T-helper 1 cell treated with Interleukin-12 subunit alpha and Interleukin-12 subunit beta and Interleukin-4 antibody, amounts not matched to agents 30 μg/mL and 1 μg/mL, for 36 hours (primary cell): ENCODE data around the gene STXBP3.
A peak's percentile ranks its signal among the peaks of the same experiment; 100 is the strongest.
"Not testable (repeated sequence)": the region's sequence is repeated elsewhere in the genome, so short reads cannot be mapped to it uniquely, and the experiment has no call there.

Experiments
- H3K27ac Mint-ChIP-seq: one replicate; pipeline ENCODE4 v1.8.0; 2021; ENCODE audit warnings: mild to moderate bottlenecking, mixed read lengths
- H3K27me3 Mint-ChIP-seq: one replicate; pipeline ENCODE4 v1.8.0; 2021; ENCODE audit warnings: low read depth, mixed read lengths
- H3K36me3 Mint-ChIP-seq: one replicate; pipeline ENCODE4 v1.8.0; 2021; ENCODE audit warnings: low read depth, mixed read lengths
- H3K4me1 Mint-ChIP-seq: one replicate; pipeline ENCODE4 v1.8.0; 2021; ENCODE audit warnings: low read depth, mixed read lengths
- H3K4me3 Mint-ChIP-seq: one replicate; pipeline ENCODE4 v1.8.0; 2021; ENCODE audit warnings: mild to moderate bottlenecking, moderate library complexity, mixed read lengths
- H3K9me3 Mint-ChIP-seq: one replicate; pipeline ENCODE4 v1.8.0; 2021; ENCODE audit warnings: mixed read lengths

STXBP3 gene, protein sequence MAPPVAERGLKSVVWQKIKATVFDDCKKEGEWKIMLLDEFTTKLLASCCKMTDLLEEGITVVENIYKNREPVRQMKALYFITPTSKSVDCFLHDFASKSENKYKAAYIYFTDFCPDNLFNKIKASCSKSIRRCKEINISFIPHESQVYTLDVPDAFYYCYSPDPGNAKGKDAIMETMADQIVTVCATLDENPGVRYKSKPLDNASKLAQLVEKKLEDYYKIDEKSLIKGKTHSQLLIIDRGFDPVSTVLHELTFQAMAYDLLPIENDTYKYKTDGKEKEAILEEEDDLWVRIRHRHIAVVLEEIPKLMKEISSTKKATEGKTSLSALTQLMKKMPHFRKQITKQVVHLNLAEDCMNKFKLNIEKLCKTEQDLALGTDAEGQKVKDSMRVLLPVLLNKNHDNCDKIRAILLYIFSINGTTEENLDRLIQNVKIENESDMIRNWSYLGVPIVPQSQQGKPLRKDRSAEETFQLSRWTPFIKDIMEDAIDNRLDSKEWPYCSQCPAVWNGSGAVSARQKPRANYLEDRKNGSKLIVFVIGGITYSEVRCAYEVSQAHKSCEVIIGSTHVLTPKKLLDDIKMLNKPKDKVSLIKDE

DNA sequence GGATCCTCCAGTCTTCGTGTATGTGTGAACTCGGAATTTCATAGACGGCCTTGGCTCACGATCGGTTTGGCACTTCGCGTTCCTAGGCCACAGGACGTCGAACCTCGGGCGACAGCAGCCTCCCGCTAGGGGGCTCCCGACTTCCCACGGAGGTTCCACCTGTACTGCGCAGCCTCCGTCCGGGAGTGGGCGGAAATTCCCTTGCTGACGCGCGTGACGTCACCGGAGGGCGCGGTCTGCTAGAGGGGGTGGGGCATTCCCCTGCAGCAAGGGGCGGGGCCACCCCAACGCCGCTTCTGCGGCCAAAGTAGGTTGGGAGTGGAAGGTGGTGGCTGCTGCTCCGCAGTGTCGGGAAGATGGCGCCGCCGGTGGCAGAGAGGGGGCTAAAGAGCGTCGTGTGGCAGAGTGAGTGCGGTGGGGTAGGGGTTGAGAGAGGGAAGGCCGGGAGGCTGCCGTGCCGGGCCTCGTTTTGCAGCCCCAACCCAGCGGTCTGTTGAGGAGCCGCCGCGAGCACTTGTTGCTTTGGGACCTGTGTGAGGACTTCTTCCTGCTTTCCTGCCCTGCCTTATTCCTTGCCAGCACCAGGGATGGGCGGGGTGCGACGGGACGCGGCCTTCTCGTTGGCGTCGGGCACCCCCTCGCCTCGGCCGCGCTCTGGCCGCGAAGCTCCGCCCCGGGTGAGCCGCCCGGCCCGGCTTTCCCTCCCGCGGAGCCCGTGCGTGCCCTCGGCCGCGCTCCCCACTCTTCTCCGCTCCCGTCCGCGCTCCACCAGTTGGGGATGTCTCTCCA, at the start of gene STXBP3:
Gene STXBP3, plus strand, starts transcription at position 293 of the 789 bp plus-strand sequence. Its CDS starts 64 bp downstream, at position 357.
- Mint-ChIP-seq H3K4me3 (peak within 1 kb of the TSS; percentile 98), H3K9me3 (no peaks in the 10 kb centered on the region), H3K27me3 (no peaks in the 10 kb centered on the region), H3K36me3 (peaks cover 18% of the 10 kb centered on the region), H3K27ac (peak within 1 kb of the TSS; percentile 100), H3K4me1 (peaks cover 25% of the 10 kb centered on the region)

DNA sequence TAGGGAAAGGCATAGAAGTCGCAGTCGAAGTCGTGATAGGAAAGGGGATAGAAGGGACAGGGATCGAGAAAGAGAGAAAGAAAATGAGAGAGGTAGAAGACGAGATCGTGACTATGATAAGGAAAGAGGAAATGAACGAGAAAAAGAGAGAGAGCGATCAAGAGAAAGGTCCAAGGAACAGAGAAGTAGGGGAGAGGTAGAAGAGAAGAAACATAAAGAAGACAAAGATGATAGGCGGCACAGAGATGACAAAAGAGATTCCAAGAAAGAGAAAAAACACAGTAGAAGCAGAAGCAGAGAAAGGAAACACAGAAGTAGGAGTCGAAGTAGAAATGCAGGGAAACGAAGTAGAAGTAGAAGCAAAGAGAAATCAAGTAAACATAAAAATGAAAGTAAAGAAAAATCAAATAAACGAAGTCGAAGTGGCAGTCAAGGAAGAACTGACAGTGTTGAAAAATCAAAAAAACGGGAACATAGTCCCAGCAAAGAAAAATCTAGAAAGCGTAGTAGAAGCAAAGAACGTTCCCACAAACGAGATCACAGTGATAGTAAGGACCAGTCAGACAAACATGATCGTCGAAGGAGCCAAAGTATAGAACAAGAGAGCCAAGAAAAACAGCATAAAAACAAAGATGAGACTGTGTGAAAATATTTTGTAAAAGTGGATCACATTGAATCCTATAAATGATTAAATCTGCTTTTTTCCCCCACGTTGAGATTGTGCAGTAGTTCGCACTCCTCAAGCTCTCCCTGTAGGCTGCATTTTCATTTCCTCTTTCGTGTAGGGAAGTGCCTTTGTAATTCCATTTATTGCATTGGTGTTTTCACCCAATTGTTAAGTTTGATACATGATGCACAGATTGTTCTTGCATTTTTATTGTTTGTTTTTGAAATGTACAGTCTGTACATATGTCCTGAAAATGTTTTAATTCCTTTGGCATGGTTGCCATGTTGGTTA, 46.8 kb upstream of the STXBP3 start:
- Mint-ChIP-seq H3K36me3 (peaks cover 61% of the 10 kb centered on the region), H3K27ac (peak overlapping the region; percentile 82), H3K4me1 (peaks cover 55% of the 10 kb centered on the region), H3K4me3 (peak overlapping the region; percentile 81), H3K9me3 (no peaks in the 10 kb centered on the region), H3K27me3 (no peaks in the 10 kb centered on the region)

DNA sequence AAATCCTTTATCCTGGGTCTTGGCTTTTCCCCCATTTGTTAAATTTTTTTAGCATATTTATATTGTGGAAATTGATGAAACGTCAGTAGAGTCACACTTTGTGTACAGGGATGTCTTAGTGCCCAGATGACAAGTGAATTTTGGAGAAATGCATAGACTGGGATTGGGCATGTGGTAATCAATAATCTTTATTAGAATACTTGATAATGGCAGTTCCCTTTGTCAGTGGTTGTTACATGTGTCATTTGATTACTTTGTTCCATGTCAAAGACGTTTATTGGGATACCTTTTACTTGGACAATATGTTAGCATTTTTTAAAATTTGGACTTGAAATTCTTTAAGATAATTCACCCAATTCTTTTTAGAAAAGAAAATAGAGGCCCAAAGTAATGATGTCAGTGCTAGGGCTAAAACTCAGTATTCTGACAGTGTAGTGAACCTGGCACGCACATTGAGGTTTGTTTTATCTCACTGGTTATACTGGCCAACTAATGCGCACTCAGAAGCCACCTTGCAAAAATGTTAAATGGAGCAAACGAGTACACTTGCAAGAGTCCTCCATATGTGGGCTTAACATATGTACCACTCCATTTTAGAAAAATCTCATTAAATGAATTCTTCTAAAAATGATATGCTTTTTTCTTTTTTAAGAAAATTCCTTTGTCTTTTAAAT, 45.2 kb upstream of the STXBP3 start:
- Mint-ChIP-seq H3K4me1 (peaks cover 51% of the 10 kb centered on the region), H3K27ac (no peak overlapping the region), H3K9me3 (no peaks in the 10 kb centered on the region), H3K36me3 (peaks cover 51% of the 10 kb centered on the region), H3K4me3 (no peak overlapping the region), H3K27me3 (no peaks in the 10 kb centered on the region)

DNA sequence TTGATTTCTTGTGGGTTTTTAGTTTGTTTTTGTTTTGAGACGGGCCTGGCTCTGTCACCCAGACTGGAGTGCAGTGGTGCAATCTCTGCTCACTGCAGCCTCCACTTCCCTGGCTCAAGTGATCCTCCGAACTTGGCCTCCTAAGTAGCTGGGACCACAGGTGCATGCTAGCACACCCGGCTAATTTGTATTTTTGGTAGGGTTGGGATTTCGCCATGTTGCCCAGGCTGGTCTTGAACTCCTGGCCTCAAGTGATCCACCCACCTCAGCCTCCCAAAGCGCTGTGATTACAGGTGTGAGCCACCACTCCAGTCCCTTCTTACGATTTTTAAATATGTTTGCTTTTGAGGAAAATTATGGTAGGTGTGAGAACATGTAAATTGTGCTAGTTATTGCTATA, 44.4 kb upstream of the STXBP3 start:
- H3K27me3 Mint-ChIP-seq, H3K4me3 Mint-ChIP-seq, H3K27ac Mint-ChIP-seq, H3K9me3 Mint-ChIP-seq: not testable (repeated sequence)
- peaks cover 44% of the 10 kb centered on the region for H3K4me1 Mint-ChIP-seq
- peaks cover 46% of the 10 kb centered on the region for H3K36me3 Mint-ChIP-seq

DNA sequence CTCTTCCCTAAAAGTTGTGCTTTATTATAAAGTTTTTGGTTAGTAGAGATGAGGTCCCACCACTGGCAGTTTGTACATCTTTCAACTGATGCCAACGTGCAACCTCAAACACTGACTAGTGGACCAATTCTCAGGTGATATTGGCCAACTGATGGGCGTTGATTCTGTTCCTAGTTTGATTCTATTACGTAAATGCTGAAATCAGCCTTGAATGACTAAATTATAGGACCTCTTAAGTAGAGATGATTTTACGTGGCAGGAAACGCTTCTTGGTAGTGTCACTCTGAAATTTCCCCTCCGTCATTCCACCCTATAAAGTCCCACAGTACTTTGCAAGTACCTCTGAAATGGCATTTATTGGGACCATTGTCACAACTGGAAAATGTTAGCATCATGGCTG, 42.5 kb upstream of the STXBP3 start:
- Mint-ChIP-seq H3K27me3 (peaks cover 6% of the 10 kb centered on the region), H3K27ac (peak overlapping the region; percentile 96), H3K4me3 (peak overlapping the region; percentile 77), H3K4me1 (peaks cover 37% of the 10 kb centered on the region), H3K9me3 (no peaks in the 10 kb centered on the region), H3K36me3 (peaks cover 29% of the 10 kb centered on the region)

DNA sequence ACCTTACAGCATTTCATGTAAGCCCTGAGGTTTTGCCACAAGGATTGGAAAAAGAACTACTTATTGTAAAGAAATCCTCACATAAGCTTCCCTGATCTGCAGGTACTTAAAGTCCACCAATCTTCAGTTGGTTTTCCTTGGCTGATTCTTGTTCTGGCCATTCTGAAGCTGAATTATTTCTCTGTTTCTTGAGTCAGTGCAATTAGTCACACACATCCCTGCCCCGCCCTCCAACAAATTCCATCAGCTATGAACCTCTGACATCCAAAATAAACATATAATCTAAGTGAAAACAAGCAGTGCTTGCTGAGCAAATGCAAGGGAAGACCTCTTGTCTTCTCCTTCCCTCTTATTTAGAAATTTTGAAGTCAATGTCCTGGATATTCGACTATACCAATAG, 42.0 kb upstream of the STXBP3 start:
- peaks cover 7% of the 10 kb centered on the region for H3K27me3 Mint-ChIP-seq
- H3K4me1 Mint-ChIP-seq = peaks cover 33% of the 10 kb centered on the region
- H3K27ac Mint-ChIP-seq = peak overlapping the region; percentile 96
- no peaks in the 10 kb centered on the region for H3K9me3 Mint-ChIP-seq
- H3K36me3 Mint-ChIP-seq = peaks cover 24% of the 10 kb centered on the region
- no peak overlapping the region for H3K4me3 Mint-ChIP-seq

DNA sequence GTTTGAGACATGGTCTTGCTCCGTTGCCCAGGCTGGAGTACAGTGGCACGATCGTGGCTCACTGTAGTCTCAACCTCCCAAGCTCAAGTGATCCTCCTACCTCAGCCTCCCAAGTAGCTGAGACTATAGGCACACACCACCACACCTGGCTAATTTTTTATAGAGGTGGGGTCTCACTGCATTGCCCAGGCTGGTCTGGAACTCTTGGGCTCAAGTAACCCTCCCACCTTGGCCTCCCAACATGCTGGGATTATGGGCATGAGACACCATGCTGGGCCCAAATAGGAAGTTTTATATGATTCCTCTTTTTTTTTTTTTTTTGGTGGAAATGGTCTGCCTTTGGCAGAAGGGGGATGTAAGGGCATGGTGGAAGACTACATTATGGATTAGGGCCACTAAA, 39.8 kb upstream of the STXBP3 start:
- peaks cover 31% of the 10 kb centered on the region for H3K4me1 Mint-ChIP-seq
- no peak overlapping the region for H3K4me3 Mint-ChIP-seq
- H3K27me3 Mint-ChIP-seq = peaks cover 16% of the 10 kb centered on the region
- H3K27ac Mint-ChIP-seq = no peak overlapping the region
- no peaks in the 10 kb centered on the region for H3K9me3 Mint-ChIP-seq
- H3K36me3 Mint-ChIP-seq = peaks cover 11% of the 10 kb centered on the region

DNA sequence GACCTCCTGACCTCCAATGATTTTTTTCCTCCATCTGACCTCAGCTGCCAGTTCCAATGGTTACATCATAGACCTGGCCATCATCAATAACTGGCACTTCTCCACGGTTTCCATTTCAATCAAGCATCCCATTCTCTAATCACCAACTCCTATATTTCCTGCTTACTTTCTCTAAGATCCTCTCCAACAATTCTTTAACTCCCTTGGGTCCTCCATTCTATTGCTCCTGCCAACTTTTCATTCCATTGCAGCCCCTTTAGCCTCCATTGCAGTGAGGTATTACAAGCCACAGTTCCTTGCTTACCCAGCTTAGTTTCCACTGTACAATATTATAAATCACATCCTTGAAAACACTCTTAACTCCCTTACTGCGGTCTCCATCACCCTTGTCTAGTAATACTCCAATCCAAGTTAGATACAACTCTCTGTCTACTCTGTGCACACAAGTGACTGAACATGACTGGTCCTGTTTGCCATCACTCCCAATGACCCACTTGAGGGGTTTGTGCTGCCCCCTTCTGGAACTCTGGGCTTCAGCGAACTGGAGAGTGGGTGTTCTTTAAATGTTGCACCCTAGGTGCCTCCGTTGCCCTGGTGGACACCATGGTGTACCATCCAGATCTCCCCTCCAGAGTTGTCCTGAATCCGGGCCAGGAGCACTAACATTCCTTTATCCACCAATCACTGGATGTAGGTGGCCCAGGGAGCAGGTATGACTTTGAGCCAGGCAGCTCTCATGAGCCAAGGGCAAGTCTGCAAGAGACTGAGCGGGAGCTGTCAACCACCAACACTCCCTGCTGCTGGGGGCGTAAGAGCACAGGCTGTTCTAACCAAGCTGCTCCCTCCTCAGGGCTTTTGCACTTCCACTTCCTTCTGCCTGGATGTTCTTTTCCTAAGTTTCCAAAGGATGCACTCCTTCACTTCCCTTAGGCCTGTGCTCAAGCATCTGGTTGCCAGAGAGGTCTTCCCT, 37.5 kb upstream of the STXBP3 start:
- peaks cover 24% of the 10 kb centered on the region for H3K4me1 Mint-ChIP-seq
- H3K27ac Mint-ChIP-seq = no peak overlapping the region
- no peak overlapping the region for H3K4me3 Mint-ChIP-seq
- H3K27me3 Mint-ChIP-seq = peaks cover 32% of the 10 kb centered on the region
- H3K9me3 Mint-ChIP-seq = no peaks in the 10 kb centered on the region
- H3K36me3 Mint-ChIP-seq = no peaks in the 10 kb centered on the region

DNA sequence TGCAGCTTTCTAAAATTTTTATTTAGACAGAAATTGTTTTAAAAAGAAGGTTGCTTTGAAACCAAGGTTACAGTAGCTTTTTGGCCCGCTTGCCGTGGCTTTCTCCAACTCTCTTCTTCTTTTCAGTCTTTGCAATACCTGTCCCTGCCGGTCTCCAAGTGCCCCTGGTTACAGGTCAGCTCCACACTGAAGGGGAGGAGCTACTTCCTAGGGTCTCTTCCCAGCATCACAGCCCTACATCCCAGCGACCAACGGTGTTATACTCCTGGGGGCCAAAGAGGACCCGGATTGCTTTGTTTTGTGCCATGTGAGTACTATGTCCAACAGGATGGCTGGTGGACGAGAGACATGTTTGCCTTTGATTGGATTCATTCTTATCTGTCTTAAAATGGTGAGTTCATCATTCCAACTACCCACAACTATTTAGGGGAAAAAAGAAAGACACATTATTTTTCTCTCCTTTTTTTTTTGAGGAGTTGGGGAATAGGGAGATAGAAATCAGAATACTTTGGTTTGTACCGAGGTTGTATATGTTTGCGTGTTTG, 33.8 kb upstream of the STXBP3 start, which contains the start of gene FNDC7:
Gene FNDC7, plus strand, starts transcription at position 303 of the 545 bp plus-strand sequence. Its CDS starts 26 bp downstream, at position 329.
- Mint-ChIP-seq H3K4me3 (no peak within 1 kb of the TSS), H3K9me3 (no peaks in the 10 kb centered on the region), H3K27ac (no peak within 1 kb of the TSS), H3K4me1 (peaks cover 13% of the 10 kb centered on the region), H3K27me3 (peaks cover 29% of the 10 kb centered on the region), H3K36me3 (no peaks in the 10 kb centered on the region)

DNA sequence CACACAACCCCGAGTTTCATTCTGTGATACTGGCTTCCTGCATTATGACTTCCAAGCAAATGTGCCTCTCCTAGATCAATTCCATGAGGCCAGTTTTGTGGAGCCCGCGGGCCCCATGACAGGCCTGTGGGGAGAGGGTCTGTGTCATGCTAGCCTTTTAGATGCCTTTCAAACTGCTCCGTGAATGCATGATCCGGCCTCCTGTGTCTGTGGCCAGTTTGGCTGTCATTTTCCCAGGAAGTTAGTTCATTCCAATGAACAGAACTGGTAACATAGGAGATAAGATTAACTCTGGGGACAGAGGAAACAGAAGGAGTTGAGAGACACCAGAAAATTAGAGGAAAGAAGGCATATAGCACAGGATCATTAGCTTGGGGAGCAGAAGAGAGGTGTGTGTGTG, 30.5 kb upstream of the STXBP3 start:
- no peak overlapping the region for H3K27ac Mint-ChIP-seq
- no peaks in the 10 kb centered on the region for H3K4me1 Mint-ChIP-seq
- H3K4me3 Mint-ChIP-seq = no peak overlapping the region
- no peaks in the 10 kb centered on the region for H3K36me3 Mint-ChIP-seq
- peaks cover 23% of the 10 kb centered on the region for H3K27me3 Mint-ChIP-seq
- H3K9me3 Mint-ChIP-seq = no peaks in the 10 kb centered on the region

DNA sequence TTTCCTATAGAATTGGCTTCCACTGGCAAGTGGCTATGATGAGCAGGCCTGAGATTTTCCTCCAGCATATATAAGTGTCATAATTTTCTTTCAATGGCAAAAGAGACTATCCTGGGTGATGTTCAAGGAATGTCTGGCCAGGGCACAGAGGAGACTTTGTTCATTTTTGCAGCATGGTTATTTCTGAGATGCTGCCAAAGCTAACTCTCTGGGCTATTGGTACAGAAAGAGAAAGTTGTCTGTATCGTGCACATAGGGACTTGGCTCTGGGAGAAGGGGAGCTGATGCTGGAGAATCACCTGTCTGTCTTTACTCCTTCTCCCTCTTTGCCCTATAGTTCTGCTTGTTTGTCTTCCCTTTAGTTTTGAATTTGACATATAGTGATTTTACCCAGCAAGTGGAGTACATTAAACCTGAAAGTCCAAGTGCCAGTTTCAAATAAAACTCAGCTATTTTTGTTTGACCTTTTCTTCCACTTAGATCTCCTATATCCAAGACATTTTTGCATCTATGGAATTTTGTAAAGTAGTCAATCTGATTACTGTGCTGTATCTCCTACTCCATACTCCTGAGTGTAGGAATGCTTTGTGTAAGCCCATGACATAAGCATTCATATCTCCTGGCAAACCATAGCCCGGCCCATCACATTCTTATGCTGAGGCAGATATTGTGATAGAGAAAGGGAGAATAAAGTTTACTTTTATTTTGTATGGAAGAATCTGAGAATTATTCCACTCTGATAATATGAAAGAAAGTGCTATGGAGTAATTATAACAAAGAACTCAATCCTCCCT, 29.8 kb upstream of the STXBP3 start:
- Mint-ChIP-seq H3K4me1 (no peaks in the 10 kb centered on the region), H3K9me3 (no peaks in the 10 kb centered on the region), H3K4me3 (no peak overlapping the region), H3K27me3 (peaks cover 19% of the 10 kb centered on the region), H3K36me3 (no peaks in the 10 kb centered on the region), H3K27ac (no peak overlapping the region)
